GM10266 (cell line): Measurements from ENCODE around the gene BEND3.
"Not testable (repeated sequence)": the region's sequence is repeated elsewhere in the genome, so short reads cannot be mapped to it uniquely, and the experiment has no call there.

Source experiments
- DNase-seq: peaks from one replicate; pipeline ENCODE4 v3.0.0; 2012; ENCODE audit errors: extremely low spot score
- CTCF ChIP-seq: IDR thresholded peaks from 2 replicates; pipeline ENCODE4 v1.5.1; 2012; ENCODE audit warnings: mild to moderate bottlenecking, low read depth; ENCODE audit not compliant: control insufficient read depth, insufficient read depth; ENCODE audit errors: missing control alignments

The BEND3 gene

DNA sequence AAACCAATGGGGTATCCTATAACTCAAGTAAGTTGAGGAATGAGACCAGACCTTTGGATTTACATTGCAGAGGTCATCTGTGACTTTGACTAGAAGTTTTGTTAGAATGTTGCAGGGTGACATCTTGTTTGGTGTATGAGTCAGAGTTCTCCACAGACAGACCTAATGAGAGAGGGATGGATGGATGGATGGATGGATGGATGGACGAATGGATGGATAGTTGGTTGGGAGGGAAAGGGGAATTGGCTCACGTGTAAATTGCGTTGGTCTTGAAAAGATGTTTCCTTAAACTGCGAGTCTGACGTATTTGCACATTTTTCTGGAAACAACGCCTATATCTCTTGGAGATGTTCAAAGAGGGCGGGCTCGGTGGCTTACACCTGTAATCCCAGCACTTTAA lies 88.3 kb downstream of the BEND3 start:
- no peak for DNase-seq
- no peak for TF ChIP-seq CTCF

GRCh38 chr6:107021446-107022185 lies 93.7 kb downstream of the BEND3 start:
- DNase-seq: no peak
- TF ChIP-seq CTCF: no peak

DNA sequence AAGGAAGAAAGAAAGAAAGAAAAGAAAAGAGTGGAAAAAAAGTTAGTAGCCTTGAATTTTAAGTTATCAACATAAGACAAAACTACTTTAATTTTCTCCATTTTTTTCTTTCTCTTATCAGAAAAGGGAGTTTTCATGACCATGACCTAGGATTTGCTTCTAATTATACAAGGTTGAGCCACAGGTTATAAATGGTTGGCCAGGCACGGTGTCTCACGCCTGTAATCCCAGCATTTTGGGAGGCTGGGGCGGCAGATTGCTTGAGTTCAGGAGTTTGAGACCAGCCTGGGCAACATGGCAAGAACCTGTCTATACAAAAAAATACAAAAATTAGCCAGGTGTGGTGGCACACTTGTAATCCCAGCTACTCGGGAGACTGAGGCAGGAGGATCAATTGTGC lies 95.1 kb downstream of the BEND3 start:
- DNase-seq: no peak
- TF ChIP-seq CTCF: no peak

- DNase-seq: not testable (repeated sequence)
These were observed 95.7 kb downstream of the BEND3 start for GRCh38 chr6:107019628-107020027.

GRCh38 chr6:107019047-107019446 lies 96.3 kb downstream of the BEND3 start:
- no peak for DNase-seq
- TF ChIP-seq CTCF: no peak
